B cell (primary cell): ENCODE results near the gene TUBGCP2. TPM values are rescaled to one million over a fixed set of nuclear protein-coding genes. Genes with fewer than 3 reads are reported as not detected.
A peak's percentile ranks its signal among the peaks of the same experiment; 100 is the strongest.

Experiments used
- ATAC-seq: fragments of 200-7000 bp; cut with Tn5 transposase; one replicate; pipeline ENCODE4 v1.10.0; 2021; ENCODE audit warnings: low read depth, mild to moderate bottlenecking, moderate number of reproducible peaks, moderate library complexity
- CTCF ChIA-PET: fragments of 350-600 bp; sonication (Branson Sonifier 250); formaldehyde crosslinking; loops from one replicate; lab custom pipeline; 2021; ENCODE audit warnings: antibody characterized with exemption, inconsistent platforms; lab: Charles Lee
- POLR2A ChIA-PET: fragments of 350-600 bp; sonication (Branson Sonifier 250); formaldehyde crosslinking; loops from one replicate; lab custom pipeline; 2021; ENCODE audit warnings: antibody characterized with exemption; lab: Charles Lee
- DNase-seq: peaks from one replicate; pipeline ENCODE4 v3.0.0; 2013
- H2AFZ ChIP-seq: 2 replicates; pipeline ENCODE4 v1.6.1; 2012; ENCODE audit warnings: mild to moderate bottlenecking, low read depth, low read length; ENCODE audit not compliant: insufficient read depth, poor library complexity, severe bottlenecking
- H3K27ac ChIP-seq, 2 donors: 1 replicate in 1 of 2; 2 replicates in 1 of 2; pipeline ENCODE4 v1.5.1; 2012 to 2013; ENCODE audit warnings: low read length in 2 of 2, mild to moderate bottlenecking in 2 of 2, moderate library complexity in 1 of 2
- H3K27me3 ChIP-seq, 4 experiments: fragments of 200-600 bp in 1 of 4; sonication (generic) in 1 of 4; replicated peaks in 1 of 4; 1 replicate in 2 of 4; 2 replicates in 2 of 4; pipeline versions ENCODE4 v1.6.1 to v1.7.0; 2013 to 2016; ENCODE audit warnings: low read length in 3 of 4, mild to moderate bottlenecking in 2 of 4, mixed read lengths in 1 of 4, moderate library complexity in 1 of 4; ENCODE audit not compliant: insufficient read depth in 4 of 4, control insufficient read depth in 3 of 4; ENCODE audit errors: control extremely low read depth in 1 of 4
- H3K36me3 ChIP-seq, 2 experiments: replicated peaks in 1 of 2; 1 replicate in 1 of 2; 2 replicates in 1 of 2; pipeline versions ENCODE4 v1.6.1 to v1.7.1; 2013; ENCODE audit warnings: low read length in 1 of 2; ENCODE audit not compliant: insufficient read depth in 2 of 2, control insufficient read depth in 1 of 2; ENCODE audit errors: control extremely low read depth in 1 of 2, extremely low read depth in 1 of 2
- H3K4me1 ChIP-seq, 2 donors: fragments of 200-600 bp in 1 of 2; sonication (generic) in 1 of 2; 1 replicate in 1 of 2; 2 replicates in 1 of 2; pipeline versions ENCODE4 v1.5.1 to v1.6.1; 2013 to 2017; ENCODE audit warnings: low read length in 2 of 2; ENCODE audit not compliant: control insufficient read depth in 2 of 2, insufficient read depth in 2 of 2
- H3K4me2 ChIP-seq: replicated peaks from 2 replicates; pipeline ENCODE3; 2012; ENCODE audit warnings: mild to moderate bottlenecking, low read depth, low read length; ENCODE audit not compliant: poor library complexity, severe bottlenecking
- H3K4me3 ChIP-seq, 5 experiments: fragments of 200-600 bp in 1 of 5; sonication (generic) in 1 of 5; 1 replicate in 3 of 5; 2 replicates in 2 of 5; pipeline versions ENCODE4 v1.5.1 to v1.7.0; 2011 to 2016; ENCODE audit warnings: low read length in 4 of 5, mild to moderate bottlenecking in 4 of 5, low read depth in 2 of 5, control low read depth in 1 of 5, moderate library complexity in 1 of 5; ENCODE audit not compliant: insufficient read depth in 1 of 5; ENCODE audit errors: control extremely low read depth in 1 of 5, extremely low read depth in 1 of 5
- H3K79me2 ChIP-seq: fragments of 200-600 bp; sonication (generic); one replicate; pipeline ENCODE4 v1.6.0; 2016; ENCODE audit warnings: low read length; ENCODE audit not compliant: control insufficient read depth, insufficient read depth
- H3K9ac ChIP-seq: fragments of 200-600 bp; sonication (generic); 2 replicates; pipeline ENCODE4 v1.6.1; 2017; ENCODE audit warnings: mild to moderate bottlenecking, low read length, moderate library complexity
- H3K9me3 ChIP-seq, 3 donors: one replicate each; pipeline versions ENCODE4 v1.6.1 to v1.7.1; 2013; ENCODE audit warnings: low read length in 2 of 3; ENCODE audit not compliant: control insufficient read depth in 2 of 3, insufficient read depth in 1 of 3; ENCODE audit errors: control extremely low read depth in 1 of 3
- H4K20me1 ChIP-seq: 2 replicates; pipeline ENCODE4 v1.6.0; 2012; ENCODE audit warnings: mild to moderate bottlenecking, low read length; ENCODE audit not compliant: insufficient read depth, control insufficient read depth, poor library complexity, severe bottlenecking
- H3K27ac Mint-ChIP-seq: one replicate; pipeline ENCODE4 v1.8.0; 2021; ENCODE audit warnings: mixed read lengths
- H3K27me3 Mint-ChIP-seq: one replicate; pipeline ENCODE4 v1.8.0; 2021; ENCODE audit warnings: mixed read lengths
- H3K4me1 Mint-ChIP-seq: one replicate; pipeline ENCODE4 v1.8.0; 2021; ENCODE audit warnings: mixed read lengths
- H3K4me3 Mint-ChIP-seq: one replicate; pipeline ENCODE4 v1.8.0; 2021; ENCODE audit warnings: mixed read lengths
- H3K9me3 Mint-ChIP-seq: one replicate; pipeline ENCODE4 v1.8.0; 2022; ENCODE audit warnings: mixed read lengths; ENCODE audit not compliant: insufficient read depth
- EZH2 ChIP-seq: IDR thresholded peaks from 2 replicates; pipeline ENCODE4 v1.6.1; 2012; ENCODE audit warnings: borderline replicate concordance, low read depth, mild to moderate bottlenecking, moderate library complexity, low read length; ENCODE audit not compliant: insufficient read depth, poor library complexity, severe bottlenecking
- WGBS: methylation state at CpG from one replicate; pipeline ENCODE4 v1.1.5; 2013; ENCODE audit warnings: missing lambda C conversion rate; ENCODE audit not compliant: insufficient coverage; 5-methylcytosine and 5-hydroxymethylcytosine counted together
- intact Hi-C: fragments of 100-400 bp; cut with micrococcal nuclease; formaldehyde crosslinking; loops from one replicate; pipeline ENCODE4 v1.10.0; 2022
- polyA plus RNA-seq: library from polyadenylated mRNA; depleted of rRNA; stranded (reverse); fragments of >200 nt; gene quantifications from 2 replicates; pipeline ENCODE4 v1.2.3, GENCODE V29; 2012
- total RNA-seq, 2 donors: library from RNA; stranded (reverse); fragments of 120-200 nt in 1 of 2; gene quantifications; 1 replicate in 1 of 2; 2 replicates in 1 of 2; pipeline versions ENCODE4 v1.2.3 to v1.2.4, GENCODE V29; 2013 to 2022
- TF ChIP-seq, protein P1 (sequence below): fragments of 200-600 bp; IDR thresholded peaks from one replicate; pipeline ENCODE4 v1.8.0; 2022; ENCODE audit warnings: antibody characterized with exemption, mild to moderate bottlenecking

TUBGCP2 gene
- total and polyA plus RNA-seq, 2 donors (not counting 1 experiment from before 2014, with no cell fraction given), result 50.3 to 90.3 TPM

- 79% methylated on average over 22 of the region's 25 CpGs for WGBS
- peak overlapping the region; percentile 0 for H3K9ac ChIP-seq
- peak overlapping the region in 1 of 5 experiments; percentile 83 for H3K4me3 ChIP-seq
- H4K20me1 ChIP-seq, result peaks cover 21% of the 10 kb centered on the region
- peaks cover 43% of the 10 kb centered on the region for H3K4me1 Mint-ChIP-seq
- H3K27ac Mint-ChIP-seq, result peak overlapping the region; percentile 95
- H3K9me3 Mint-ChIP-seq, result no peaks in the 10 kb centered on the region
- H3K27me3 Mint-ChIP-seq, result no peaks in the 10 kb centered on the region
- ChIA-PET POLR2A (interaction anchor here (0.7 to 2.1 kb wide), 3 partner anchors 13 to 19 kb away, joined by 3 to 10 read pairs (median 5); no protein-coding TSS in a partner anchor), CTCF (interaction anchor here (0.9 to 3.7 kb wide), 9 partner anchors 13 to 243 kb away, joined by 3 to 21 read pairs (median 5); no protein-coding TSS in a partner anchor)
- no peak overlapping the region for H2AFZ ChIP-seq
- TF ChIP-seq, protein P1, sequence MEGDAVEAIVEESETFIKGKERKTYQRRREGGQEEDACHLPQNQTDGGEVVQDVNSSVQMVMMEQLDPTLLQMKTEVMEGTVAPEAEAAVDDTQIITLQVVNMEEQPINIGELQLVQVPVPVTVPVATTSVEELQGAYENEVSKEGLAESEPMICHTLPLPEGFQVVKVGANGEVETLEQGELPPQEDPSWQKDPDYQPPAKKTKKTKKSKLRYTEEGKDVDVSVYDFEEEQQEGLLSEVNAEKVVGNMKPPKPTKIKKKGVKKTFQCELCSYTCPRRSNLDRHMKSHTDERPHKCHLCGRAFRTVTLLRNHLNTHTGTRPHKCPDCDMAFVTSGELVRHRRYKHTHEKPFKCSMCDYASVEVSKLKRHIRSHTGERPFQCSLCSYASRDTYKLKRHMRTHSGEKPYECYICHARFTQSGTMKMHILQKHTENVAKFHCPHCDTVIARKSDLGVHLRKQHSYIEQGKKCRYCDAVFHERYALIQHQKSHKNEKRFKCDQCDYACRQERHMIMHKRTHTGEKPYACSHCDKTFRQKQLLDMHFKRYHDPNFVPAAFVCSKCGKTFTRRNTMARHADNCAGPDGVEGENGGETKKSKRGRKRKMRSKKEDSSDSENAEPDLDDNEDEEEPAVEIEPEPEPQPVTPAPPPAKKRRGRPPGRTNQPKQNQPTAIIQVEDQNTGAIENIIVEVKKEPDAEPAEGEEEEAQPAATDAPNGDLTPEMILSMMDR, result no peak
- TF ChIP-seq EZH2, result no peak
- H3K79me2 ChIP-seq, result peaks cover 12% of the 10 kb centered on the region
- H3K4me2 ChIP-seq, result peak overlapping the region; percentile 99
- peaks cover 45 to 70% of the 10 kb centered on the region in 2 donors for H3K4me1 ChIP-seq
- no peak for ATAC-seq
- peaks cover 0 to 29% of the 10 kb centered on the region in 2 experiments for H3K36me3 ChIP-seq
- H3K27ac ChIP-seq, result peak overlapping the region; percentile 57 to 97
- intact Hi-C loops, result loop anchor here (5.0 to 10.0 kb wide), 2 partner anchors 115 to 133 kb away; partner anchors contain the start of gene MTG1
- no peaks in the 10 kb centered on the region for H3K27me3 ChIP-seq
- peak overlapping the region; percentile 90 for H3K4me3 Mint-ChIP-seq
- DNase-seq, result peak; percentile 43
- no peaks in the 10 kb centered on the region for H3K9me3 ChIP-seq
Observed at GRCh38 chr10:133277277-133277992, 31.2 kb downstream of the TUBGCP2 start.
